ENCODE results near the gene MYL10.

DNA sequence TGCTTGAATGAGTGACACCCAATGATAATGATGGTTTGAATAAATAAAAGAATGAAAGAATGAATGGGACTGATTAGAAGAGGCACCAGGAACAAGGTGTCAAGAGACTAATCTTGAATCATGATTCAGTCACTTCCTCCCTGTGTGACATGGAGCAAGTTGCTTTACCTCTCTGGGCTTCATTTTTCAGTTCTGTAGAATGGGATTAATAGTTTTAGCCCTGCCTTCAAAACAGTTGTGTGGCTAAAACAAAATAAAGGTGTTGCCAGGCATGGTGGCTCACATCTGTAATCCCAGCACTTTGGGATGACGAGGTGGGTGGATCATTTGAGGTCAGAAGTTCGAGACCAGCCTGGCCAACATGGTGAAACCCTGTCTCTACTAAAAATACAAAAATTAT is 37.6 kb downstream of the MYL10 start:
- TF ChIP-seq CTCF (IDR thresholded peaks at IDR 0.05 in 2 of 3, conservative IDR thresholded peaks at IDR 0.05 in 1 of 3; ENCODE audit: borderline replicate concordance in 1 of 3, insufficient read depth in 1 of 3, low read depth in 2 of 3, low read length in 2 of 3) = no peak
- TF ChIP-seq POLR2AphosphoS5 (IDR thresholded peaks at IDR 0.05; ENCODE audit: low read depth, low read length) = no peak
- TF ChIP-seq TCF7L2 (IDR thresholded peaks at IDR 0.05; ENCODE audit: borderline replicate concordance, extremely low read depth, insufficient read depth, insufficient read length) = no peak
- no peak for TF ChIP-seq REST (IDR thresholded peaks at IDR 0.05; ENCODE audit: low read depth)
- TF ChIP-seq JUND (IDR thresholded peaks at IDR 0.05) = no peak
- no peak for TF ChIP-seq ZNF274 (IDR thresholded peaks at IDR 0.05; ENCODE audit: low read depth, low read length)
- TF ChIP-seq POLR2A (IDR thresholded peaks at IDR 0.05; ENCODE audit: borderline replicate concordance, extremely low read depth, insufficient read depth, insufficient read length) = no peak
- TF ChIP-seq, protein P1, sequence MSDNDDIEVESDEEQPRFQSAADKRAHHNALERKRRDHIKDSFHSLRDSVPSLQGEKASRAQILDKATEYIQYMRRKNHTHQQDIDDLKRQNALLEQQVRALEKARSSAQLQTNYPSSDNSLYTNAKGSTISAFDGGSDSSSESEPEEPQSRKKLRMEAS (IDR thresholded peaks at IDR 0.05) = no peak
